T-cell (primary cell): Measurements from ENCODE around the gene CHRNB1. TPM values are rescaled to one million over a fixed set of nuclear protein-coding genes. Genes with fewer than 3 reads are reported as not detected.
A peak's percentile ranks its signal among the peaks of the same experiment; 100 is the strongest.

Source experiments
- ATAC-seq, 4 experiments: fragments of 200-7000 bp in 3 of 4; fragments of 150-1000 bp in 1 of 4; cut with Tn5 transposase; replicated peaks in 1 of 4; 1 replicate in 3 of 4; 2 replicates in 1 of 4; pipeline ENCODE4 v1.10.0; 2021; ENCODE audit warnings: moderate library complexity in 3 of 4, mild to moderate bottlenecking in 2 of 4, moderate number of reproducible peaks in 1 of 4
- CTCF ChIA-PET, 2 donors: fragments of 300-600 bp; sonication (Branson Sonifier 250); formaldehyde crosslinking; loops; one replicate each; lab custom pipeline; 2022; ENCODE audit warnings: antibody characterized with exemption in 2 of 2; lab: Charles Lee
- POLR2A ChIA-PET, 2 donors: fragments of 300-600 bp; sonication (Branson Sonifier 250); formaldehyde crosslinking; loops; one replicate each; lab custom pipeline; 2022; ENCODE audit warnings: antibody characterized with exemption in 2 of 2; lab: Charles Lee
- DNase-seq, 35 experiments: peaks; one replicate each; pipeline versions ENCODE4 v3.0.0 to v3.0.0-alpha.2; 2013 to 2023
- H3K27ac ChIP-seq: one replicate; pipeline ENCODE4 v1.5.1; 2013; ENCODE audit warnings: low read length
- H3K27me3 ChIP-seq, 2 experiments: replicated peaks in 1 of 2; 1 replicate in 1 of 2; 2 replicates in 1 of 2; pipeline versions ENCODE4 v1.6.1 to v1.7.0; 2013; ENCODE audit warnings: low read length in 1 of 2, mixed read lengths in 1 of 2; ENCODE audit not compliant: control insufficient read depth in 2 of 2, insufficient read depth in 2 of 2; ENCODE audit errors: extremely low read depth in 1 of 2
- H3K36me3 ChIP-seq, 2 donors: 1 replicate in 1 of 2; 2 replicates in 1 of 2; pipeline versions ENCODE4 v1.6.1 to v1.7.0; 2013; ENCODE audit warnings: low read length in 1 of 2; ENCODE audit not compliant: control insufficient read depth in 2 of 2, insufficient read depth in 1 of 2; ENCODE audit errors: extremely low read depth in 1 of 2
- H3K4me1 ChIP-seq, 2 experiments: 1 replicate in 1 of 2; 2 replicates in 1 of 2; pipeline versions ENCODE4 v1.6.1 to v1.7.0; 2013; ENCODE audit warnings: low read length in 2 of 2, mixed read lengths in 1 of 2; ENCODE audit not compliant: insufficient read depth in 2 of 2, control insufficient read depth in 1 of 2; ENCODE audit errors: extremely low read depth in 1 of 2
- H3K4me3 ChIP-seq, 2 donors: 1 replicate in 1 of 2; 2 replicates in 1 of 2; pipeline versions ENCODE4 v1.5.1 to v1.7.0; 2013; ENCODE audit warnings: mild to moderate bottlenecking in 2 of 2, low read length in 1 of 2, moderate library complexity in 1 of 2; ENCODE audit not compliant: control insufficient read depth in 1 of 2; ENCODE audit errors: extremely low read depth in 1 of 2
- H3K9me3 ChIP-seq: 2 replicates; pipeline ENCODE4 v1.7.0; 2013
- H3K27ac Mint-ChIP-seq, 2 donors: one replicate each; pipeline ENCODE4 v1.8.0; 2020 to 2021; ENCODE audit warnings: mild to moderate bottlenecking in 2 of 2, mixed read lengths in 2 of 2
- H3K27me3 Mint-ChIP-seq, 2 donors: one replicate each; pipeline ENCODE4 v1.8.0; 2021 to 2022; ENCODE audit warnings: mixed read lengths in 2 of 2
- H3K36me3 Mint-ChIP-seq: one replicate; pipeline ENCODE4 v1.8.0; 2021; ENCODE audit warnings: mixed read lengths
- H3K4me1 Mint-ChIP-seq, 3 donors: one replicate each; pipeline ENCODE4 v1.8.0; 2020 to 2022; ENCODE audit warnings: mixed read lengths in 3 of 3, mild to moderate bottlenecking in 1 of 3
- H3K4me3 Mint-ChIP-seq, 3 donors: one replicate each; pipeline ENCODE4 v1.8.0; 2020 to 2022; ENCODE audit warnings: mild to moderate bottlenecking in 3 of 3, mixed read lengths in 3 of 3, moderate library complexity in 3 of 3
- H3K9me3 Mint-ChIP-seq, 3 donors: one replicate each; pipeline ENCODE4 v1.8.0; 2020 to 2022; ENCODE audit warnings: mixed read lengths in 3 of 3
- WGBS: methylation state at CpG from one replicate; pipeline ENCODE4 v1.1.5; 2013; ENCODE audit warnings: missing lambda C conversion rate; ENCODE audit not compliant: insufficient coverage; 5-methylcytosine and 5-hydroxymethylcytosine counted together
- total RNA-seq, 35 experiments: library from RNA in 6 of 35; stranded (reverse) in 6 of 35; fragments of 120-200 nt in 1 of 35; gene quantifications; one replicate each; pipeline versions ENCODE4 v1.2.1 to v1.2.4 and lab custom pipeline; 2013 to 2026

The CHRNB1 gene
- total RNA-seq, 5 donors from 2014 or later (not counting 1 experiment from before 2014, with no cell fraction given), result 6.6 to 12.0 (median 11.0) TPM

DNA sequence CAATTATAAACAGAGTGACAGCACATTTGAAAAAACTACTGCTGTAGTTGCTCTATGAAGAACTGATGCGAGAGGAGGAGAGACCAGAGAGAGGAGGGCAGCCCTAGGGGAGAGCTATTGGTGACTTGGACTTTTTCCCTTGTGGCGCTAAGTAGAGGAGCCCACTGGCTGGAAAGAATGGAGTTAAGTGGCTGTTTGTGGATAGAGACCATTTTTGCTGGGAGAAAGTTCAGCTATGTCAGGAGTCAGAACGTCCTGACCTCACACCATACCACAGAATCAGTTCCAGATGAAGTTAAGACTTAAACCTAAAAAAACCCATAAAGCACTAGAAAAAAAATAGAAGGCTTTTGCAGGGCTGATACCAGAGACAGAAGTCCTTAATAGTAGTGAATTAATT lies 41.3 kb downstream of the CHRNB1 start:
- Histone ChIP-seq H3K27me3 (no peaks in the 10 kb centered on the region), H3K36me3 (peaks cover 0 to 10% of the 10 kb centered on the region in 2 donors), H3K27ac (no peak overlapping the region), H3K4me1 (peaks cover 35 to 66% of the 10 kb centered on the region in 2 experiments), H3K9me3 (no peaks in the 10 kb centered on the region), H3K4me3 (peak overlapping the region; percentile 53 to 92)
- H3K4me1 Mint-ChIP-seq, result peaks cover 78 to 86% (median 78%) of the 10 kb centered on the region in 3 donors
- no peak for DNase-seq
- no peaks in the 10 kb centered on the region for H3K9me3 Mint-ChIP-seq
- WGBS, result 82% methylated on average over 2 of the region's 3 CpGs
- peaks cover 14% of the 10 kb centered on the region for H3K36me3 Mint-ChIP-seq
- peak overlapping the region; percentile 77 to 98 (median 92) for H3K4me3 Mint-ChIP-seq
- H3K27ac Mint-ChIP-seq, result peak overlapping the region; percentile 63 to 75
- no peak for ATAC-seq
- POLR2A ChIA-PET, result interaction anchor here (0.6 to 3.6 kb wide), 6 partner anchors 10 to 60 kb away, joined by 3 to 21 read pairs (median 3); partner anchors contain the start of gene TMEM102 (in 1 of the 2)
- H3K27me3 Mint-ChIP-seq, result no peaks in the 10 kb centered on the region
- CTCF ChIA-PET, result interaction anchor here in 1 of 2 donors (1.1 to 1.2 kb wide), 2 partner anchors 75 to 82 kb away, joined by 3 to 5 read pairs; partner anchors contain the start of genes SENP3 and TMEM256

DNA sequence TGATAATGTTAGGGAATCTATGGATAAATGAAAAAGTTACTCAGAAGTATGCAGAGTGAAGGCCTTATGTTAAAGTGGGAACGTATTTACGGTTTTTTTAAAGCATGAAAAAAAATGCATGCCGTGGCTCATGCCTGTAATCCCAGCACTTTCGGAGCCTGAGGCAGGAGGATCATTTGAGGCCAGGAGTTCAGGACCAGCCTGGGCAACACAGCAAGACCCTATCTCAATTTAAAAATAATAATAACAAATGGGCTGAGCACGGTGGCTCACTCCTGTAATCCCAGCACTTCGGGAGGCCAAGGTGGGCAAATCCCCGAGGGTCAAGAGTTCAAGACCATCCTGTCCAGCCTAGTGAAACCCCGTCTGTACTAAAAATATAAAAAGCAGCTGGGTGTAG lies 45.3 kb downstream of the CHRNB1 start:
- WGBS, result 71% methylated on average over 5 of the region's 8 CpGs
- Histone ChIP-seq H3K27ac (no peak overlapping the region), H3K9me3 (no peaks in the 10 kb centered on the region), H3K27me3 (no peaks in the 10 kb centered on the region), H3K4me1 (peaks cover 33 to 55% of the 10 kb centered on the region in 2 experiments), H3K4me3 (no peak overlapping the region), H3K36me3 (peaks cover 0 to 36% of the 10 kb centered on the region in 2 donors)
- ChIA-PET CTCF (interaction anchor here in 1 of 2 donors (1.0 kb wide), 1 partner anchor 53 kb away, joined by 3 read pairs; no protein-coding TSS in a partner anchor), POLR2A (interaction anchor here in 1 of 2 donors (0.9 kb wide), 1 partner anchor 23 kb away, joined by 4 read pairs; no protein-coding TSS in a partner anchor)
- H3K27me3 Mint-ChIP-seq, result no peaks in the 10 kb centered on the region
- H3K27ac Mint-ChIP-seq, result peak overlapping the region in 1 of 2 donors; percentile 3
- peaks cover 71 to 80% (median 77%) of the 10 kb centered on the region in 3 donors for H3K4me1 Mint-ChIP-seq
- ATAC-seq, result no peak
- no peaks in the 10 kb centered on the region for H3K9me3 Mint-ChIP-seq
- peaks cover 32% of the 10 kb centered on the region for H3K36me3 Mint-ChIP-seq
- no peak overlapping the region for H3K4me3 Mint-ChIP-seq
- DNase-seq, result no peak

DNA sequence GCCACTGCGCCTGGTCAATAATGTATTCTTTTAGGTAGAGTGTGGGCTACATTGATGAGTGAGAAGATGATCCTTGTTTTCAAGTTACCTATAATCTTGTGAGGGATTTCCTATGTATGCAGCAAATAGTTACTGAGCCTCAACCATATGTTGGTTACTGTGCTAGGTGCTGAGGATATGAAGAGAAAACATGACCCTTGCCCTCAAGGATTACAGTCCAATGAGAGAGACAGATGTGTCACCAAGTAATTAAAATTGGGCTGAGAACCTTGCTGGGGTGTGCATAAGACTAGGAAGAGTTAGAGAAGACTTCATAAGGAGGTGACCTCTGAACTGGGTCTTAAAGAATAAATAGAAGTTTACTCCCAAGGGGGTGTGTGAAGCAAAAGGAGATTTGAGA lies 46.7 kb downstream of the CHRNB1 start:
- Mint-ChIP-seq H3K36me3 (peaks cover 41% of the 10 kb centered on the region), H3K27me3 (no peaks in the 10 kb centered on the region), H3K9me3 (no peaks in the 10 kb centered on the region), H3K4me3 (no peak overlapping the region), H3K27ac (peak overlapping the region in 1 of 2 donors; percentile 18), H3K4me1 (peaks cover 63 to 68% (median 68%) of the 10 kb centered on the region in 3 donors)
- peaks cover 22 to 43% of the 10 kb centered on the region in 2 experiments for H3K4me1 ChIP-seq
- POLR2A ChIA-PET, result interaction anchor here in 1 of 2 donors (0.6 kb wide), 1 partner anchor 61 kb away, joined by 4 read pairs; no protein-coding TSS in a partner anchor
- H3K27me3 ChIP-seq, result no peaks in the 10 kb centered on the region
- CTCF ChIA-PET, result no interaction called here
- H3K36me3 ChIP-seq, result peaks cover 3 to 50% of the 10 kb centered on the region in 2 donors
- WGBS, result 100% methylated on average over 1 of the region's 1 CpG
- no peak overlapping the region for H3K4me3 ChIP-seq
- no peak overlapping the region for H3K27ac ChIP-seq
- ATAC-seq (no peak), DNase-seq (no peak)
- H3K9me3 ChIP-seq, result no peaks in the 10 kb centered on the region

DNA sequence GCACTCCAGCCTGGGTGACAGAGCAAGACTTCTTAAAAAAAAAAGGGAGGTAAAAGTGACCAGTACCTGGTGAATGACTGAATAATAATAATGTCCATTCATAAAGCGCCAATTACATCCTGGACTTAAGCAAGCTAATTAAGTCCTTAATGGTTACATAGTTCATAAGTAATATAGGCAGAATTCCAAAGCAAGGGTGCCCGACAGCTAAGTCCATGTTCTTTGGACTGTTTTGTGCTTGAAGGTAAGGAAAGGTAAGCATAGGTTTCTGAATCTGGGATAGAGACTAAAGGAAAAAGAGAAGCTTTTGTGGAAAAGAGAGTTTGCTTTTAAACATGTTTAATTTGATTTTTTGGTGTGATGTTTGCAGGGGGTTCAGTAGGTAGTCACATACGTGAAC lies 49.1 kb downstream of the CHRNB1 start:
- Histone ChIP-seq H3K27me3 (no peaks in the 10 kb centered on the region), H3K4me3 (no peak overlapping the region), H3K36me3 (peaks cover 4 to 71% of the 10 kb centered on the region in 2 donors), H3K27ac (no peak overlapping the region), H3K9me3 (no peaks in the 10 kb centered on the region), H3K4me1 (peaks cover 6 to 23% of the 10 kb centered on the region in 2 experiments)
- ChIA-PET CTCF (interaction anchor here in 1 of 2 donors (0.6 kb wide), 1 partner anchor 165 kb away, joined by 5 read pairs; no protein-coding TSS in a partner anchor), POLR2A (no interaction called here)
- H3K4me3 Mint-ChIP-seq, result no peak overlapping the region
- peak overlapping the region in 1 of 2 donors; percentile 40 for H3K27ac Mint-ChIP-seq
- DNase-seq (no peak), ATAC-seq (no peak)
- H3K36me3 Mint-ChIP-seq, result peaks cover 50% of the 10 kb centered on the region
- no peaks in the 10 kb centered on the region for H3K27me3 Mint-ChIP-seq
- peaks cover 43 to 48% (median 47%) of the 10 kb centered on the region in 3 donors for H3K4me1 Mint-ChIP-seq
- H3K9me3 Mint-ChIP-seq, result no peaks in the 10 kb centered on the region
- WGBS, result 86% methylated on average over 1 of the region's 3 CpGs

DNA sequence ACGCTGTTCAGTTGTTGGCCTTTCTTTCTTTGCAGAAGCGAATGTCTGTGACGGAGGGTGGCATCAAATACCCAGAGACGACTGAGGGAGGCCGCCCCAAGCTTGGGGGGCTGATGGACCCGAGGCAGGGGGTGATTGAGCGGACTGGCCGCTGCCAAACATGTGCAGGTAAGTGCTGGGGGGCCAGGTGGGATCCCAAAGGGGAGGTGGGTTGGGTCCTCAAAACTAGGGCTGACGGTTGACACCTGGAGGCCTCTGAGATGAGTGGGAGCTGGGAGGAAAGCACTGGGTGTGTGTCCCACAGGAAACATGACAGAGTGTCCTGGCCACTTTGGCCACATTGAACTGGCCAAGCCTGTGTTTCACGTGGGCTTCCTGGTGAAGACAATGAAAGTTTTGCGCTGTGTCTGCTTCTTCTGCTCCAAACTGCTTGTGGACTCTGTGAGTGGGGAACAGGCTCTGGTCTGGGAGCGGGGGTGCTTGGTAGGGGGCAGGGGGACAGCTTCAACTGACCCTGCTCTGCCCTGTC lies 51.1 kb downstream of the CHRNB1 start:
- Mint-ChIP-seq H3K36me3 (peaks cover 62% of the 10 kb centered on the region), H3K27ac (no peak overlapping the region), H3K9me3 (no peaks in the 10 kb centered on the region), H3K4me3 (no peak overlapping the region), H3K27me3 (no peaks in the 10 kb centered on the region), H3K4me1 (peaks cover 27 to 35% (median 31%) of the 10 kb centered on the region in 3 donors)
- no peak for ATAC-seq
- Histone ChIP-seq H3K27ac (no peak overlapping the region), H3K4me3 (no peak overlapping the region), H3K36me3 (peaks cover 13 to 82% of the 10 kb centered on the region in 2 donors), H3K9me3 (no peaks in the 10 kb centered on the region), H3K4me1 (peaks cover 0 to 17% of the 10 kb centered on the region in 2 experiments), H3K27me3 (no peaks in the 10 kb centered on the region)
- ChIA-PET POLR2A (no interaction called here), CTCF (no interaction called here)
- no peak for DNase-seq
- WGBS, result 94% methylated on average over 9 of the region's 12 CpGs

DNA sequence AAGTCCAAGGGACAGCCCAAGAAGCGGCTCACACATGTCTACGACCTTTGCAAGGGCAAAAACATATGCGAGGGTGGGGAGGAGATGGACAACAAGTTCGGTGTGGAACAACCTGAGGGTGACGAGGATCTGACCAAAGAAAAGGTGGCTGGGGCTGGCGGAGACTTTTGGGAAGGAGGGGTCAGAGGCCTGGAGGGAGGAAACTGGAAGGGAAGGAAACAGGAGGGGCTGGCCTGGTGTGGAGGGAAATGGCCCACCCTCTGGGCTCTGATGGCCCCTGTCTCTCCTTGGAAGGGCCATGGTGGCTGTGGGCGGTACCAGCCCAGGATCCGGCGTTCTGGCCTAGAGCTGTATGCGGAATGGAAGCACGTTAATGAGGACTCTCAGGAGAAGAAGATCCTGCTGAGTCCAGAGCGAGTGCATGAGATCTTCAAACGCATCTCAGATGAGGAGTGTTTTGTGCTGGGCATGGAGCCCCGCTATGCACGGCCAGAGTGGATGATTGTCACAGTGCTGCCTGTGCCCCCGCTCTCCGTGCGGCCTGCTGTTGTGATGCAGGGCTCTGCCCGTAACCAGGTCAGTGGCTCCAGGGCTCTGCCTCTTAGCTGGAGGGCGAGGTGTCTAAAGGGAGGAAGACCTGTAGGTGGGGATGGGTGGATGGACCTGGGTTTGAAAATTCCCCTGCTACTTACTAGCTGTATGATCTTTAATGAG lies 51.8 kb downstream of the CHRNB1 start:
- Histone ChIP-seq H3K36me3 (peaks cover 18 to 85% of the 10 kb centered on the region in 2 donors), H3K9me3 (no peaks in the 10 kb centered on the region), H3K4me3 (no peak overlapping the region), H3K27me3 (no peaks in the 10 kb centered on the region), H3K27ac (no peak overlapping the region), H3K4me1 (peaks cover 0 to 13% of the 10 kb centered on the region in 2 experiments)
- 93% methylated on average over 18 of the region's 20 CpGs for WGBS
- ATAC-seq (peak in 1 of 4 experiments; percentile 12), DNase-seq (no peak)
- POLR2A ChIA-PET, result no interaction called here
- Mint-ChIP-seq H3K4me3 (no peak overlapping the region), H3K4me1 (peaks cover 23 to 34% (median 28%) of the 10 kb centered on the region in 3 donors), H3K36me3 (peaks cover 66% of the 10 kb centered on the region), H3K9me3 (no peaks in the 10 kb centered on the region), H3K27me3 (no peaks in the 10 kb centered on the region), H3K27ac (peak overlapping the region in 1 of 2 donors; percentile 39)
- CTCF ChIA-PET, result no interaction called here
